GM12891 (cell line): ENCODE data around the gene CIB2.

ENCODE experiments used
- POLR2A ChIP-seq: IDR thresholded peaks from 2 replicates; pipeline ENCODE4 v1.6.1; 2011; ENCODE audit warnings: low read depth, low read length, control low read depth
- POLR2AphosphoS5 ChIP-seq: IDR thresholded peaks from 2 replicates; pipeline ENCODE4 v1.6.1; 2011; ENCODE audit warnings: low read depth, low read length, control low read depth
- POU2F2 ChIP-seq: IDR thresholded peaks from 2 replicates; pipeline ENCODE4 v1.6.1; 2011; ENCODE audit warnings: low read depth, mild to moderate bottlenecking, control low read depth, low read length, moderate library complexity
- SPI1 ChIP-seq: IDR thresholded peaks from 2 replicates; pipeline ENCODE4 v1.6.1; 2011; ENCODE audit warnings: low read depth, low read length, control low read depth
- TAF1 ChIP-seq: IDR thresholded peaks from 2 replicates; pipeline ENCODE4 v1.6.1; 2011; ENCODE audit warnings: low read depth, low read length, control low read depth

GRCh38 chr15:78104566-78105475, 26.4 kb downstream of the CIB2 start:
- TF ChIP-seq POLR2AphosphoS5 (no peak), TAF1 (no peak), POLR2A (no peak), SPI1 (no peak), POU2F2 (no peak)
